HepG2 (cell line): ENCODE data around the gene MAN2A1. TPM values are rescaled to one million over a fixed set of nuclear protein-coding genes. Genes with fewer than 3 reads are reported as not detected.

ENCODE experiments used
- ATF4 ChIP-seq, 2 experiments: fragments of 450-650 bp in 1 of 2; sonication (generic) in 1 of 2; formaldehyde crosslinking; IDR thresholded peaks; 2 replicates each; pipeline versions ENCODE4 v1.5.0 to v1.8.0; 2020 to 2022; ENCODE audit warnings: mild to moderate bottlenecking in 1 of 2, missing genetic modification reagents in 1 of 2
- GMEB1 ChIP-seq: sonication (generic); formaldehyde crosslinking; IDR thresholded peaks from 2 replicates; pipeline ENCODE4 v1.5.1; 2020; ENCODE audit warnings: missing genetic modification reagents, mild to moderate bottlenecking, borderline replicate concordance
- MIER3 ChIP-seq: IDR thresholded peaks from 2 replicates; pipeline ENCODE4 v1.6.1; 2016; ENCODE audit warnings: missing compliant biosample characterization, borderline replicate concordance
- TBX2 ChIP-seq: sonication (generic); formaldehyde crosslinking; IDR thresholded peaks from 2 replicates; pipeline ENCODE4 v1.5.0; 2020; ENCODE audit warnings: missing genetic modification reagents, mild to moderate bottlenecking, borderline replicate concordance
- ZNF10 ChIP-seq: sonication (generic); formaldehyde crosslinking; IDR thresholded peaks from 2 replicates; pipeline ENCODE4 v1.4.0; 2020; ENCODE audit warnings: mild to moderate bottlenecking, low read depth, missing genetic modification reagents, borderline replicate concordance
- ZNF264 ChIP-seq: sonication (generic); formaldehyde crosslinking; IDR thresholded peaks from 2 replicates; pipeline ENCODE4 v1.4.0; 2020; ENCODE audit warnings: missing genetic modification reagents
- ZNF773 ChIP-seq: sonication (generic); formaldehyde crosslinking; IDR thresholded peaks from 2 replicates; pipeline ENCODE4 v1.4.0; 2020; ENCODE audit warnings: missing genetic modification reagents, borderline replicate concordance
- ZNF800 ChIP-seq: sonication (generic); formaldehyde crosslinking; IDR thresholded peaks from 2 replicates; pipeline ENCODE4 v1.4.0; 2020; ENCODE audit warnings: missing genetic modification reagents
- ZNF879 ChIP-seq: sonication (generic); formaldehyde crosslinking; IDR thresholded peaks from 2 replicates; pipeline ENCODE4 v1.8.1; 2023; ENCODE audit warnings: missing genetic modification reagents
- polyA plus RNA-seq, 8 experiments: library from polyadenylated mRNA; depleted of rRNA in 3 of 8; stranded (reverse) in 7 of 8; unstranded in 1 of 8; fragments of >200 nt; fragmentation: Illumina TruSeq in 4 of 8; extraction: Trizol in 4 of 8; gene quantifications; 2 replicates each; pipeline versions ENCODE4 v1.2.1 to v1.2.3, GENCODE V29; 2011 to 2016; ENCODE audit warnings: low read depth in 4 of 8, missing spikeins in 1 of 8, mixed read lengths in 1 of 8; ENCODE audit not compliant: insufficient read depth in 1 of 8
- total RNA-seq, 5 experiments: library from RNA; depleted of rRNA; stranded (reverse); fragments of >200 nt; fragmentation: Illumina TruSeq; extraction: Trizol; gene quantifications; 2 replicates each; pipeline ENCODE4 v1.2.3, GENCODE V29; 2016; ENCODE audit warnings: low read depth in 1 of 5
- TF ChIP-seq, protein P1 (sequence below), 2 experiments: sonication (generic) in 1 of 2; formaldehyde crosslinking in 1 of 2; IDR thresholded peaks; 2 replicates each; pipeline versions ENCODE4 v1.6.1 to v1.9.0; 2014 to 2022; ENCODE audit warnings: antibody characterized with exemption in 1 of 2, borderline replicate concordance in 1 of 2, inconsistent platforms in 1 of 2, low read depth in 1 of 2, missing genetic modification reagents in 1 of 2
- TF ChIP-seq, protein P2 (sequence below): sonication (generic); formaldehyde crosslinking; conservative IDR thresholded peaks from 2 replicates; pipeline ENCODE4 v1.8.0; 2022; ENCODE audit warnings: low read depth, missing genetic modification reagents

MAN2A1 gene
- total and polyA plus RNA-seq, 2 of the 13 experiments (the other 11 are each of a cell fraction or from before 2014, with no cell fraction given) = 56.2 to 80.5 TPM

DNA sequence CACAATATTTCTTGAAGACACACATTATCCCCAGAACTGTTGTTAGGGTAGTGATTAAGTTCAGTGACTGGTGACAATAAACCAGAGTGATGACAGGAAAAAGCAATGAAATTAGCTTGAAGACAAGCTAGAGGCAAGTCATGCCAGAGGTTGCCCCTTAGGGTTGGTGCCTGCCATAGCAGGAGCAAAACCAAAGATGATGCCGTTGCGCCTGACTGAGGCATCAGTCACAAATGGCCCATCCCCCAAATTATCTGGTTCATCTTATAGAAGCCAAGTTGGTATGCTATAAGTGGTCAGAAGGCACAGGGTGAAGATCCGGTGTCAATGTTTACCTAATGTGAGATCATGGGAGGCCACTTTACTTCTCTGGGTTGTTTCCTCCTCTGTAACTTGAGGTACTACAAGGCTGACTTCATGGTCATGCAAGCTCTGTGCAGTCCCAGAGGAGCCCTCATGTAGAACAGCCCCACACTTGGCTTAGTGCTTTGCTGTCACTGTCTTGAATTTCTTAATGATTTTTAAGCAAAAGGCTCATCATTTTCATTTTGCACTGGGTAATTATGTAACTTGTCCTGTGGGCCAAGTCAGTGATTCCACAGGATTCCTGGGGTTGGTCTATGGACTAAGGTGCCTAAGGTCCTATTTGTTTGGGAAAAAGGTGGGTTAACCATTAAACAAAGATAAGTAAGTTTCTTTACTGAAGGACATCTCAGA is 211.3 kb downstream of the MAN2A1 start (continued):
- TF ChIP-seq ZNF10 (CRISPR knock-in tag) (no peak), MIER3 (CRISPR knock-in tag) (peak; percentile 87), ZNF264 (peak; percentile 46; the same call in 1 of the 2 replicates), ZNF773 (CRISPR knock-in tag) (no peak), ZNF879 (CRISPR knock-in tag) (0 out of 2 replicates have a peak, but pooled peaks have one; percentile 72), ZNF800 (CRISPR knock-in tag) (peak; percentile 46; the same call in 1 of the 2 replicates), TBX2 (CRISPR knock-in tag) (peak; percentile 92), ATF4 (CRISPR knock-in tag; IDR thresholded peaks at IDR 0.05) (peak in 1 of 2 experiments; percentile 65; a peak in 2 of 4 replicates), GMEB1 (CRISPR knock-in tag) (no peak)
- TF ChIP-seq, protein P1, sequence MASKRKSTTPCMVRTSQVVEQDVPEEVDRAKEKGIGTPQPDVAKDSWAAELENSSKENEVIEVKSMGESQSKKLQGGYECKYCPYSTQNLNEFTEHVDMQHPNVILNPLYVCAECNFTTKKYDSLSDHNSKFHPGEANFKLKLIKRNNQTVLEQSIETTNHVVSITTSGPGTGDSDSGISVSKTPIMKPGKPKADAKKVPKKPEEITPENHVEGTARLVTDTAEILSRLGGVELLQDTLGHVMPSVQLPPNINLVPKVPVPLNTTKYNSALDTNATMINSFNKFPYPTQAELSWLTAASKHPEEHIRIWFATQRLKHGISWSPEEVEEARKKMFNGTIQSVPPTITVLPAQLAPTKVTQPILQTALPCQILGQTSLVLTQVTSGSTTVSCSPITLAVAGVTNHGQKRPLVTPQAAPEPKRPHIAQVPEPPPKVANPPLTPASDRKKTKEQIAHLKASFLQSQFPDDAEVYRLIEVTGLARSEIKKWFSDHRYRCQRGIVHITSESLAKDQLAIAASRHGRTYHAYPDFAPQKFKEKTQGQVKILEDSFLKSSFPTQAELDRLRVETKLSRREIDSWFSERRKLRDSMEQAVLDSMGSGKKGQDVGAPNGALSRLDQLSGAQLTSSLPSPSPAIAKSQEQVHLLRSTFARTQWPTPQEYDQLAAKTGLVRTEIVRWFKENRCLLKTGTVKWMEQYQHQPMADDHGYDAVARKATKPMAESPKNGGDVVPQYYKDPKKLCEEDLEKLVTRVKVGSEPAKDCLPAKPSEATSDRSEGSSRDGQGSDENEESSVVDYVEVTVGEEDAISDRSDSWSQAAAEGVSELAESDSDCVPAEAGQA (IDR thresholded peaks at IDR 0.05; ENCODE audit: low read depth) = no peak; the same call in 1 of the 2 replicates
- TF ChIP-seq, protein P1 (CRISPR knock-in tag; IDR thresholded peaks at IDR 0.05; ENCODE audit: borderline replicate concordance) = no peak
- TF ChIP-seq, protein P2, sequence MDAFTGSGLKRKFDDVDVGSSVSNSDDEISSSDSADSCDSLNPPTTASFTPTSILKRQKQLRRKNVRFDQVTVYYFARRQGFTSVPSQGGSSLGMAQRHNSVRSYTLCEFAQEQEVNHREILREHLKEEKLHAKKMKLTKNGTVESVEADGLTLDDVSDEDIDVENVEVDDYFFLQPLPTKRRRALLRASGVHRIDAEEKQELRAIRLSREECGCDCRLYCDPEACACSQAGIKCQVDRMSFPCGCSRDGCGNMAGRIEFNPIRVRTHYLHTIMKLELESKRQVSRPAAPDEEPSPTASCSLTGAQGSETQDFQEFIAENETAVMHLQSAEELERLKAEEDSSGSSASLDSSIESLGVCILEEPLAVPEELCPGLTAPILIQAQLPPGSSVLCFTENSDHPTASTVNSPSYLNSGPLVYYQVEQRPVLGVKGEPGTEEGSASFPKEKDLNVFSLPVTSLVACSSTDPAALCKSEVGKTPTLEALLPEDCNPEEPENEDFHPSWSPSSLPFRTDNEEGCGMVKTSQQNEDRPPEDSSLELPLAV (CRISPR knock-in tag) = no peak
